Fibroblast of skin of left biceps (primary cell): ENCODE data around the gene COL4A1.

Experiments used
- DNase-seq, 2 experiments: peaks; one replicate each; pipeline ENCODE4 v3.0.0-alpha.2; 2013; ENCODE audit warnings: low read depth in 2 of 2

The COL4A1 gene

DNA sequence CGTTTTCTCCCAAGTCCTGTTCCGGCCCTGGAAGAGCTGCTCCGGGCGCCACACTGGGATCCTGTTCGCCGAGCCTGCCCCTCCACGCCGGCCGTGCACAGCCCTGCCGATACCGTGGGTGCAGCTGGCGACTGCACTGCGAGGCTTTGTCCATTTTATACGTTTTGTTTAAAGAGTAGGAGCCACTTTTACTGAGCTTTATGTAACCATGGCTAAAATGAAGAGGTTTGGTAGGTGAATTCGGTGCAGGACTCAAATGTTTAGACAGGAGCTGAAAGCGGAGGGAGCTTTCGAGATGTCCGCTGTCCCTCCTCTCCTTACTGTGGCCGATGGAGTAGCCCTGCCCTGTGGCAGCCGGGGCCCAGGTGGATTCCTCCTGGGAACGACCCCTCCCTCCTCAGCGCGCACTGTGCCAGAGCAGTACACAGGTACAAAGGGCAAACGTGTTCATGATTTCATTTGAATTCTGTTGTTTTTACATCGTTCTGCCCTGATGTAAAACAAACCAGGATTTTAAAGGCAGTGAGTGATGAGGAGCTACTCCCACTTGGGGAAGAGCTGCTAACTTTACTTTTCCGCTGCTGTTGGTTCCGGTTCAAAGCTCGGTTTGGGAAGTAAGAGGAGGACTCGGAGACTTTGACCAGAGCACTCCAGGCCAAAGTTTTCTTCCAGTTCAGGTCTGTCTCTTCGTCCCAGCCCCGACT is 1.9 kb upstream of the COL4A1 start:
- no peak for DNase-seq

DNA sequence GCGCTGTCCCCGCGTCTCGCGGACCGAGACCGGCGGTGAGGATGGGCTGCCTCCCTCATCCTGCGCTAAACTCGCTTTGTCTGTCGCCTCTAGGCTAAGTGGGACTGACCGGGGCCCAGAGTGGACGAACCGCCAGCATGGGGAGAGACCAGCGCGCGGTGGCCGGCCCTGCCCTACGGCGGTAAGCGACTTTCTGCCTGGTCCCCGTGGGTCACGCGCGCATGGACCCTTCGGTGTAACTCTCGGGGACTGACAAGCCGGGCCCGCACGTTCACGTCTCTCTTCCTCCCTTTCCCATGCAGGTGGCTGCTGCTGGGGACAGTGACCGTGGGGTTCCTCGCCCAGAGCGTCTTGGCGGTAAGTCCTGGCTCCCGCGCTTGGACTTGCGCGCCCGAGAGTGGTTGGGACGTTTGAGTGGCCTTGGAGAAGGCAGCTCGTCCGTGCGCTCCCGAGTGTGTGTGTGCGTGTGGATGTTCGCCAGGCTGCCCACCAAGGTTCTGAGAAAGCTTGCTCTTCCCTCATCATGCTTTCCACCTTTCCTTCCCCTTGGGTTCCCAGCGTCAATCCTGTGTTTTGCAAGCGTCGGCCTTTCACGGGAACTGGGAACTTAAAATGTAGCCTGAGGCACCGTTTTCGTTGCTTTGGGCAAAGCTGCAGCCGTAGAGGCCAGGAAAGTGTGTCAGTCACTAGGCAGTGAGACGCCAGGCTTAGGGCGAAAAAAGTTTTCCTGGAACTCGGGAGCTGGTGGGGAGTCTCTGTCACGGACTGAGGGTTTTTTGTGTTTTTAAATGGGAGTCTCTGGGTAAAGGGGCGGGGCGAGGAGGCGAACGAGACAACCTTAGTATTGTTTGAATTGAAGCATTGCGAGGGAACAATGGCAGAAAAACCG is 1.1 kb upstream of the COL4A1 start:
- no peak for DNase-seq

DNA sequence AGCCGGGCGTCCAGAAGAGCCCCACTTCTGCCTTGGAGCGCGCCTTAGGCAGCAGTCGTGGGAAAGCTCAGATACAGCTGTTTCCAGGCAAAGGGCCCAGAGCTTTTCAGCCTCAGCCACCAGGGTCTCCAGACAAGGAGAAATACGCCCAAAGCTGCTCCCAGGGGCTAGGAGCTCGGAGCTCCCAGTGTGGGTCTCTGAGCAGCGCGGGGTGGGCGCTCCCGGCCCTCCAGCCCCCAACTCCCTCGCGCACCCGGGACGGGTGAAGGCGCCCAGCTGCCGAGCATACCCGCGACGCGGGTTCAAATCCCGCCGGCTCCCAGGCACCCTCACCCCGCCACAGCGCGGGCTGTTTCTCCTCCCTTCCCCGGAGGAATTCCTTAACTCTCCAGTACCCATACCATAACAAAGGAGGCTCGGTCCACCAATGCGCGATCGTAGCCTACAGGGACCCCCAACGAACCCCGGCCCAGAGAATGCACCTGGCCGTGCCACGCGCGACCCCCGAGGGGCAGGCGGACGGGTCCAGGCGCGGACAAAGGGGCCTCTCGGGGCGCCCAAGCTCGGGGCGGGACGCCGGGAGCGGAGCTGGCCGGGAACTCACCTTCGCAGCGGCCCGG is 507 bp downstream of the COL4A1 start:
- no peak for DNase-seq

DNA sequence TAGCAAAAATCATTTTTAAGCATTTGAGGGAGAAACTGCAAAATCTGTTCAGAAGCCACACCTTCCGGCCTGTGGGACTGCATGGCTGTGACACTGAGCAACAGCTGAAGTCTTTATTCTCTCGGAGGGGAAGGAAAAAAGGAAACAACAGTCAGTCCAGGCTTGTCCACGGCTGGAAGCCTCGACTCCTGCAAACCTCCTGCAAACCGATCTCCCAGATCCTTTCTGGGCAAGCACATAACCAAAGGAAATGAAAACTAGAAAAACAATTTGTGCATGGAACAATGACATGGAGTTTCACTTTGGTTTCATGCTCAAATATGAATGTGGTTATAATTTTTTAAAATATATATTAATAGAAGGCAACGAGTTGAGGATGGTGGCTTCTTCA is 1.0 kb downstream of the COL4A1 start:
- DNase-seq, result no peak

DNA sequence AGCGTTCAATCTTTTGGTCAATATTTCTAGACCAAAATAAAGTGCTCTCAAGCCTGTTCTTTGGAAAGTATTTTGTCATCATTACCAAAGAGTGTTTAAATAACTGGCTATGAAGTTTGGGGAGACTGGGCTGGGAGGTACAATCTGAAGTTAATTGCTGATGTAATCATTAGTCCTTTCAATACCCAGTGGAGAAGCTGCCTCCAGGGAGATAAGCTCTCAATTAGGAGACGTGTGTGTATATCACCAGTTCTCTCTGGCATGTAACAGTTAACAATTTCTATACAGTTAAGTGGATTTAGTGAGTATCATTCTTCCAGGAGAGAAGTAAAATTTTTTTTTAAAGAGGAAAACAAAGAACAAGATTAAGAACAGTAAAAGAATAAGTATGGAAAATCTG is 1.4 kb downstream of the COL4A1 start:
- DNase-seq, result no peak

DNA sequence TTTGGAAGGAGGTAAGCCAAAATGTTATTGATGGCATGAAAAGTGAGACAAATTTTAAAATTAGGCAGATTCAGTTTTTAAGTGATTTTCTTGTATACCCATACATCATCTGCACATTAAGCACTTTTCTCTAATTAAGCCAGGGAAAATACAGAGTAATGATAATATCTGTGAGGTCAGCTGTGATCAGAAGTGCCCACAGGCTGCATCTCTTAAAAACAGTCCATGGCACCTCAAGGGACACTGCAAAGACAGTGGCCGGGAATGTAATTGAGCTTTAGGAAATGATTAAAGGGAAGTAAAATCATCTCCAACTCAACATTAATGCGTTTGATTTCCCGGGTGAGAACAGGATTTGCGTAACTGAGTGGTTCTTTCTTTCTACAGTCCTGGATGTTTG is 2.0 kb downstream of the COL4A1 start:
- no peak for DNase-seq

DNA sequence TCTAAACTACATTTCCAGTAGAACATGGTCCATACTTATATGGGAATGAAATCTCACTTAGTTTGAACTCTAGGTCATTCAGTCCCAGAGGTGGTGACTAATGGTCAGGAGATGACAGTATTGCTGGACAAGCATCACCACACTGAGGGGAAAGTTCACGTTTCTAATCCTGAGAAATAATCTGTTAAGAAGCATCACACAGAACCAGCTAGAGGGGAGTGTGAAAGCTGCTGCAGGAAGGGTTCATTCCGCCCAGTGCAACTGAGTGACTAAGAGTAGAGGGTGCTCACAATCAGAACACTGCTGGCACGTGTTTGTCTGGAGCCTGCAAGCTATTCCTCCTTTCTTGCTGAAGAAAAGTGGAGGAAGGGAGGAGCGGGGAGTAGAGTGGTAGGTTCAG is 2.7 kb downstream of the COL4A1 start:
- no peak for DNase-seq

DNA sequence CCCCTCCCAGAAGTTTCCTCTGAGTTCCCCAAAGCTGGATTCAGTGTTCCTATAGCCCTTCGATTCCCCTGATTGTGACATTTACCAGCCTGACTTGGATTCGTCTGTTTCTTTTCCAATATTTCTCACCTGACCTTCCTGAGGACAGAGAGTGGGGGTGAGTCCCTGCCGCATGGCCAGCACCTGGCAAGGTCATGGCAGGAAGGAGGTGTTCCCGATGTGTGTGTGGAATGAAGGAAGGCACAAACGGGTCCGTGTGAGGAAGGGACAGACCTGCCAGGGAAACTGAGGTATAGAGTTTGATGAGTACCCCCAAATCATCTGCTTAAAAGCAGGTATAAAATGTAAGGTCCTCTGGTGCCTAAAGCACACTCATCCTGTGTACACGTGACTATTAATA is 3.3 kb downstream of the COL4A1 start:
- DNase-seq, result no peak

DNA sequence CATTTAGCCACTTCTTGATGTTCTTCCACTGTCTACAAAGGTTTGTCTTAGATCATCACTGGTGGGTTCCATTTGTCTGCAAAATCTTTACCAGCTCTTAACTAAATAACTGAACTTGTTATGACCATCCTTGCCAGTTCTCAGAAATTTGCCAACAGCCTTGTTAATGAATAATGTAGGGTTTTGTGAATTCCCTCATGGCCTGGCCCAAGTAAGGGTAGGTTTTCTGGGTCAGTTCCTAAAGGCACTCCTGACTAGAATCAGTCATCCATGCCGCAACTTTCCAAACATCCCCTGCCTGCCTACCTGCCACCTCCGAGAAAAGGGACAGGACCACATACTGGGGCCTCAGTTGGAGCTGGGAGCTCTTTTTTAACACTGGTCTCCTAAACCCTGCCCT is 4.0 kb downstream of the COL4A1 start:
- DNase-seq, result no peak

DNA sequence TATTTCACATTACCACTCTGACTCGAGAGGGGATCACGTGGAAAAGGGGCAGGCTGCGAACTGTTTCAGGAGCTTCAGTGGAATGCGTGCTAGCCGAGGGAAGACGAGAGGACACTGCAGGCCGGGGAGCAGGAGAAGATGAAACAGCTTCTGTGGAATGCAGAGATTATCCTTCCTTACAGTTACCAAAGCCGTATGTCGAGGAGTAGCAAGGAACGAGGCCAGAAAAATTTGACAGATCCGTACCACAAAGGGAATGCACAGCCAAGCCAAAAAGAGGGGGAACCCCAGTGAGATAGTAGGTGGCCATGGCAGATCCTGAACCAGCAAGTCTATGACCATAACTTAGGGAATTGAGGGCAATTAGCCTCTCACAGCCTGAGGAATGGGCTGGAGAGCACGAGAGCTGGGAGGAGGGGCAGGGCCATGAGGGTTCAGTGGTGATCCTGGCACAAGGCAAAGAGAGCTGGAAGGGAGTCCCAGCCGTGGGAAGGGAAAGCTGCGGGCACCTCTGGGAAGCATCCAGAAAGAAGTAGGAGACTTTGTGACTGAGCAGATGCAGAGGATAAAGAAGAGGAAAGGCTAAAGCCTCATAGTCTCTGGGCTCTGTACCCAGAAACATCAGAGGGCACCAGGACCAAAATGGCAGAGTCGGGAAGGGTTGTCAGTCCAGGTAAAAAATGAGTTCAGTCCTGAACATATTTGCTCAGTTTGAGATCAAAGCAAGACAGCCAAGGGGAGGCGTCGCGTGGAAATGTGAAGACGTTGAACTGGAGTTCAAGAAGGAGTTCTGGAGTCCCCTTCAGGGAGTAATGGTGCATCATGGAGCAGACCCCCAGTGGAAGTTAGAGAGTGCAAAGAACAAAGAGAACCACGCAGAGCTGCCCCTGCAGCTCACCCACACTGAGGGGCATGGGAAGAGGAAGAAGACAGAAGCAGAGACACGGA is 5.1 kb downstream of the COL4A1 start:
- peak; percentile 79 to 82 for DNase-seq

- DNase-seq, result no peak
Observed at GRCh38 chr13:110301083-110301482, 5.9 kb downstream of the COL4A1 start.

DNA sequence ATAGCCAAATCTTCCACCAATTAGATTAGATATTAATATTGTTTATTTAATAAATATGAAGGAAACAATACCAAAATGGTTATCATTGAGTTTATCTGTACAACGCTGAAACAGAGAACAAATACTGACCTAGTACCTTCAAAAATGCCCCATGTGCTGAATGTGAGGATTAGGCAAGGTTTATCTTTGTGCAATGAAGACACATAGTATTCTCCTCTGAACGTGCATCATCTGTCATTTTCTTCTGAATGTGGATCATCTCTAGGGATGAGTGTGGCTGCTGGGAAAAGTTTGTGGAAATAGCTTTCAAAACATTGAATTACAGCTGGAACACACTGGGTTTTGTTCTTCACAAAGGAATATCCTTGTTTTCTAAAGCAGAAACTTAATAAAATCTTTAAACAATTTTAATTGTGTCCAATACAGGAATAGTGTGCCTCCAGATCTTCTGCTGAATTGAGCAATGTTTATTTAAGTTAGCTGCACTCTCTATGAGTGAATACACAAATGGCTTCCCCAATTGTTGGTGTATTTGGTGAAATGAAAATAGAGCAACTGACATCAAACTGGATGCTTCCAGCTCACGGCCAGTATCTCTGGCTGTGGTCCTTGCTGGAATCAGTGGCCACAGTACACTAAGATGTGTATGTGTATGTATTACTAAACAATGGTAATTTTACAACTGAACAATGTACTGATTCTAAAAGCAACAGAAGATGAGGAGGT is 6.7 kb downstream of the COL4A1 start:
- DNase-seq, result no peak

DNA sequence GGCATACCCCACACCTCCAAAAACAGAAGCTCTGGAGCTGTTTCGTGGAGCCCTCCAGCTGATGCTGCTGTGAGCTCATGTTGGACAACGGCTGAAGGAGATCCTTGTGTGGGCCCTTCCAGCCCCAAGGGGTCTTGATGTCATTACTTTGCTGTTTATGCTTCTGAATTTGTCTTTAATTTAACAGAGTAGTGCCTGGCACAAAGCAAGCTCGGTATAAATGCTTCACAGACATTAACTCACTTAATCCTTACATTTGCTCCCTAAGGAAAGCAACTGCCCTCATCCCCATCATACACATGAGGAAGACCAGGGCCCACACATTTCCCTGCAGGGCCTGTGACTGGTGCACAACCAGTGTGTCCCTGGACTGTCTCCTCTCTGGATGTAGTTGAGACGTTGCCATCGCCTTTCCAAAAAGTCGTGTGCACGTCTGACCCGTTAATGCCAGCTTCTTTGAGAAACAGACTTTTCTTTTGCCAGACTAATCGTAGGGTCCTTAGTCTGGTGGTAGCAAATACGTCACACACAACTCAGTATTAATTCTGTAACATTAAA is 7.6 kb downstream of the COL4A1 start:
- DNase-seq, result no peak

DNA sequence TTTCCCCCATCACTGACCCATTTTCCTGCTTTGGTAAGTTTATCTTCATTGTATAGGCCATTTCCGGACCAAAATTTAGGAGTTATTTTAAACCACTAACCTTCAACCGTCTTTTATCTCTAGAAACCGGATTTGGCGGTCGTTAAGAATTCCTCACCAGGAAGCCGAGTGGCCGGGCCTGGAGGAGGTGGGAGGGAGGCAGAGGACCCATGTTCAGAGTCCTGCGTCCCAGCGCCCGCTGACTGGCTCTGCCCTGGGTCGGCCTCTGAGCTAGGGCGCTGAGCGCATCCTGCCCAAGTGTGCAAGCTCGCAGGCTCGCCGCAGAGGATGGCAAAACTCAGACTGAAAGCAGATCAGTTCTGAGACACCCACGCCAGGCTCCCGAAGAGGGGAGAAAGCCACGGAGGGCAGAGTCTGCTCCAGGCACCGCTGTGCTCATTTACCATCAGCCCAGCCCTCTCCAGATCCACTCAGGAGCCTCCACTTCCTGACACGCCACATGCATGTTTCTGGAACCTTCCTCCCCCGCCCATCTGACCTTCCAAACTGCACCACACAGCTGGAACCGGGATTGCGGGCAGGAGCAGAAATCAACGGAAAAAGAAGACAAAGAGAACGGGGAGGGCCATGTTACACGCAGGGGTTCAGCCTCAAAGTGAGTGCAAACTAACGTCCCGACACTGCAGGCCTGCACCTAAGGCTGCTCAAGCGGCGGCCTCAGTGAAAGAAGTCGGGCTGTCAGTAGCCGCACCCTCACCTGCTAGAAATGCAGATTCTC is 8.3 kb downstream of the COL4A1 start:
- DNase-seq, result no peak

- DNase-seq, result no peak
Observed at GRCh38 chr13:110297766-110298504, 9.0 kb downstream of the COL4A1 start.

DNA sequence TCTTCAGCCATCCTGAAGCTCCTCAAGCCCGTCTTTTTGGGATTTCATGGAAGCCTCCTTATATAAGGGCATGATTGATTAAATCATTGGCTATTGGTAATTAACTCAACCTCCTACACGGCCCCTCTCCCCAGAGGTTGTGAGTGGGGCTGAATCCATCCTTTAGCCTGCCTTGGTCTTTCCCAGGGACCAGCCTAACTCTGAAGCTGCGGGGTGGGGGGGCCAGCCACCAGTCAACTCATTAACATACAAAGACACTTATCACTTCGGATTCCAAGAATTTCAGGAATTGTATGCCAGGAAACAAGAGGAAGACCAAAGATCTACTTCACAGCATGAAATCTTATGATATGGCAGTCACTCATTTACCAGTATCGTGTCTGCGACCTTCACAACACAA is 9.9 kb downstream of the COL4A1 start:
- no peak for DNase-seq

DNA sequence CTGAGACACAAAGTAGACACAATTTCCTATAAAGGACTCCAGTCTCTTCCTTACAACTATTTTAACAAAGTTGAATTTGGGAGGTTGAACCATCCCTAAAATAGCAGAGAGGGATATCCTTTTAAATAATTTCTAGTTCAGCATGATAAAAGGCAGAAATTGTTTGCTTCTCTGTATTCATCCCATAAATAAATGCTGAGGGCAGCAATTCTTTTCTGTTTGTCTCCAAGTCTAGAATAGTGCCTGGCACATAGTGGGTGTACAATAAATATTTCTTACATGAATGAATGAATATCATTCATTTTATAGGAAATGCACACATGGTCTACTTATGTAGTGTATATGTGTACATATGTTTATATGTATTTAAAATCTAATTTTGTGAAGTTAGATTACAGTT is 12.3 kb downstream of the COL4A1 start:
- no peak for DNase-seq

DNA sequence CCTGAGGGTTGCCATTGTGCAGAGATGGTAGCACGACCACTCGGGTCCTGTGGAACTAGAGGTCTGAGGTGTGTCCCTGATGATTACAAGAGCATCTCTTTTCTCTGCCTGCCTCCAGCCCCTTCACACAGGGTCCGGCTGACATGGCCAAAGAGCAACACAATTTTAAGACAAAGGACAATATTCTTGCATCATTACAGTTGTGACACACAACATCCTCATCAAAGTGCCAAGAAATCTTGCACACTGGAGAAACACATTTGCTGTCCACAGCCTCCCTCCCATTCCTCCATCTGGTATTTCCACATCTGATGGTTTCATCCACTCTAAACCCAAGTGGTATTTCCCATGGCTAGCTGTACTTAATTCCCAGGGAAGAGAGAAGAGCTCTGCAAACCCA is 12.8 kb downstream of the COL4A1 start:
- peak in 1 of 2 experiments; percentile 28 for DNase-seq

GRCh38 chr13:110293649-110294048 is 13.3 kb downstream of the COL4A1 start:
- DNase-seq, result no peak
